DND-41 (cell line): ENCODE results near the gene CEACAM19.

Experiments used
- CTCF ChIP-seq: IDR thresholded peaks from 2 replicates; pipeline ENCODE4 v1.5.1; 2012; ENCODE audit warnings: borderline replicate concordance, low read length, moderate library complexity, mild to moderate bottlenecking; ENCODE audit not compliant: poor library complexity, severe bottlenecking; ENCODE audit errors: extremely low read depth
- EZH2 ChIP-seq: IDR thresholded peaks from 3 replicates; pipeline ENCODE4 v1.6.1; 2012; ENCODE audit warnings: borderline replicate concordance, low read depth, mild to moderate bottlenecking, moderate library complexity, low read length, inconsistent platforms; ENCODE audit not compliant: severe bottlenecking

GRCh38 chr19:44643605-44644401 is 27.5 kb upstream of the CEACAM19 start, which contains the start of gene PVR:
- TF ChIP-seq CTCF = no peak
- no peak for TF ChIP-seq EZH2
